ENCODE data around the gene PHGDH. TPM values are rescaled to one million over a fixed set of nuclear protein-coding genes. Genes with fewer than 3 reads are reported as not detected.
"Not testable (repeated sequence)": the region's sequence is repeated elsewhere in the genome, so short reads cannot be mapped to it uniquely, and the experiment has no call there.

PHGDH gene
- total RNA-seq, result 58.2 TPM

DNA sequence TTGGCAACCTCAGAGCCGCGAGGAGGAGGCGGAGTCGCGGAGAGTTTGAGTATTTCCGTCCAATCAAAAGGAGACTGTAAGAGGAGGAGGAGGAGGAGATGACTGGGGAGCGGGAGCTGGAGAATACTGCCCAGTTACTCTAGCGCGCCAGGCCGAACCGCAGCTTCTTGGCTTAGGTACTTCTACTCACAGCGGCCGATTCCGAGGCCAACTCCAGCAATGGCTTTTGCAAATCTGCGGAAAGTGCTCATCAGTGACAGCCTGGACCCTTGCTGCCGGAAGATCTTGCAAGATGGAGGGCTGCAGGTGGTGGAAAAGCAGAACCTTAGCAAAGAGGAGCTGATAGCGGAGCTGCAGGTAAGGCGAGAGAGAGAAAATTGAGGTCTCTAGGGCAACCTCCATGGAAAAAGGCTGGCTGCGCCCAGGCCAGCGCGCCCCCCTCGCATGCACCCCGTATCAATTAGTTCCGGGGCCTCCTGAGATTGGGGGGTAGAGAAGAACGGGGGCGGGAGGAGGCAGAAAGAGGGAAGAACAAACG is at the start of gene PHGDH:
PHGDH (plus strand) TSS at position 131 of the 538 bp plus-strand sequence; CDS start at position 220, 89 bp downstream.
- peak; percentile 91 for DNase-seq

DNA sequence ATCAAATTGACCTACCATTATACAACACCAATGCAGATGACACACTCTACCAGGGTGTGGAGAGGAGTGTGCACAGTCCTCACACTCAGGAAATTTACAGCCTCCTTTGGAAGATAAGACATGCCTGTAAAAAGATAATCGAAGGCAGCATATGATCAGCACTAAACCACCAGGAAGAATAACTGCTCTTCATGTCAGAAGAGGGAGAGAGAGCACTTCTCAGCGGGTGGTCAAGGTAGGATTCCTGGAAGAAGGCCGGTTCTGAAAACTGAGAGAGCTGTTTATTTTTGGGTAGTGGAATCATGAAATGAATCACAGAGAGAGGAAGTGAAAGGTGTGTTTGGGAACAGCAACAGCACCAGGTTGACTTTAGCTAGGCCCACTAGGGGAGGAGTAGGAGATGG is 49.7 kb upstream of the PHGDH start:
- no peak for DNase-seq

DNA sequence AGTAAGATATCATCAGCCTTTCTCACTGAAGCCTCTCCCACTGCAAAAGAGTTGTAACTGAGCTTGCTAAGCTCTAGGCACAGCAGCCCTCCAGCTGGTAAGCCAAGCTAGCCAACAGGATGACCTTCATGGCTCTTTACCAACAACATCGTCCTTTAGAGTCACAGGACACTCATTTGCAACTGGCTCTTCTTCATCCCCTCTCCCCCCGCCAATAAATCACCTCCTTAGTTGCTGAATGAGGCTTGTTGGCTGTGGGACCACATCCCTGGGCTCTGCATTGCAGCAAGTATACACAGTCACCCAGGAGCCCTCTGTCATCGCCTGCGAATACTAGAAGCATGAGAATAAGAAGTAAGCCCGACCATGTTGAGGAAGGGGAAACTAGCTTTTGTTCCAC is 47.7 kb upstream of the PHGDH start:
- no peak for DNase-seq

DNA sequence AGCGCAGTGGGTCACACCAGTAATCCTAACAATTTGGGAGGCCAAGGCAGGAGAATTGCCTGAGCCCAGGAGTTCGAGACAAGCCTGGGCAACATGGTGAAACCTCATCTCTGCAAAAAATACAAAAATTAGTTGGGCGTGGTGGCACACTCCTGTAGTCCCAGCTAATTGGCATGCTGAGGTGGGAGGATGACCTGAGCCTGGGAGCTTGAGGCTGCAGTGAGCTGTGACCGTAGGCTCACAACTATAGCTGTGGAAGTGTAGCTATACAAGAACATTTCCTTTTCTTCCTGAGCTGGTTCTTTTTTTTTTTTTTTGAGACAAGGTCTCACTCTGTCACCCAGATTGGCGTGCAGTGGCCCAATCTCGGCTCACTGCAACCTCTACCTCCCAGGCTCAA is 44.6 kb upstream of the PHGDH start:
- DNase-seq, result no peak

DNA sequence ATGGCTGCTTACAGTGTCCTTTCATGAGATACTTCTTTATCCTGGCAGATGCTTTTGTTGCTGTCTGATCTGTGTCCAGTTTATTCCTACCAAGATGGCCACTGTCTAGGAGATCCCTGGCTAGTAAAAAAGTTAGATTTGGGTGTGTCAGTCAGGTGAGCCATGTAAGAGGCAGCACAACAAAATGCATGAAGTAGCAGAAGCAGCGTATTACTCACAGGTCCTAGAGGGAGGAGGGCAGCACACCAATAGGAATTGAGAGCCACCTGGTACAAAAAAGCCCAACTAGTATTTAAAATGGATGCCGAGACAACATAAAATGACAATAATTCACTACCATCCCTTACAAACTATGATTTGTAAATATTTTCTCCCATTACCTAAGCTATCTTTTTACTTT is 40.8 kb upstream of the PHGDH start:
- no peak for DNase-seq

DNA sequence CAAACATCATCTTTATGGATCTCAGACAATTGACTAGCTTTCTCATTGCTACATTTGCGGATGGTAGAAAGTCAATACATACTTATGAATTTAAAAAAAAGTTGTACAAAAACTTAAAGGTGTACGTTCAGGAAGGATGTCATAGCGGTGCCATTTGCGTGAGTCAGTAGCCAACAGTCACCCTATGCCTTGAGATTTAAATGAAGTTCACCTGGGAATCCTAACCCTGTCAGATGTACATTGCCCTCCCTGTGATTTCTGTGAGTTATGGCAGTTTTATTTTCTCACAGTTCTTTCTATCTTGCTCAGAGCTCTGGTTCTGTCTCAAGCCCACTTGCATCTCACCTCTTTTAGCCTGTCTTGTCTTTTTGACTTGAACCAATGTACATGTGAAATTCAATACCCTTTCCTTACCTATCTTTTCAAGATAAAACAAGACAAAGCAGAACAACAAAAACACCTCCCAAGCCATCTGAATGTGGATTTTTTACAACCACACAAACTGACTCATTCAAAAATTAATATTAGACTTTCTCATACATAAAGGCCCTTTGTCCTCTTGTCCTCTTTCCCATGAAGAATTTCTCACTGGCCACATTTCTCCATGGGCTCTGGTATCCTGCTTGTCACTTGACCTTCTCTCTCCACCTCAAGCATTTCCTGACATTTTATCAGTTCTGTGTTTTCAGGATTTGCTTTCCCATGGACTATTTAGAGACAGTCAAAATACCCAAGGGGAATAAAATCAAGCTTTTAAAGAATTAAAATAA is 38.4 kb upstream of the PHGDH start:
- no peak for DNase-seq

DNA sequence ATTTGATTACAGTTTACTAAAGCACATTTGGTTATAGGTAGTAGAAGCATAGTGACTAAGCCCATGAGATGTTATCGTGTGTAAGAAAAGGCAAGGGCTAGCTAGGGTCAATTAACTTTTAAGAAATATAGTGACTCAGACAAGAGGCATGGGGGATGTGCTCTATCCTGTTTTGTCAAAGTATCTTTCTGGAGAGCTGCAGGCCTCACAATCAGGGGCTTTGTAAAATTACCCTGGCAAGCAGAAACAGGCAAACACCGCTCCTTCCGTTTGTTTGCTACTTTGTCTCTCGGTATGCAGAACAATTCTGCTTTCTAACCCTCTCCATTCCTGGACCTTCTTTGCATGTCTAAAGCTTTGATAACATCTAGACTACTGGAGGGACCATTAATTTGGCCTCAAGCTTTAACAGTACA is 37.6 kb upstream of the PHGDH start:
- peak; percentile 21 for DNase-seq

DNA sequence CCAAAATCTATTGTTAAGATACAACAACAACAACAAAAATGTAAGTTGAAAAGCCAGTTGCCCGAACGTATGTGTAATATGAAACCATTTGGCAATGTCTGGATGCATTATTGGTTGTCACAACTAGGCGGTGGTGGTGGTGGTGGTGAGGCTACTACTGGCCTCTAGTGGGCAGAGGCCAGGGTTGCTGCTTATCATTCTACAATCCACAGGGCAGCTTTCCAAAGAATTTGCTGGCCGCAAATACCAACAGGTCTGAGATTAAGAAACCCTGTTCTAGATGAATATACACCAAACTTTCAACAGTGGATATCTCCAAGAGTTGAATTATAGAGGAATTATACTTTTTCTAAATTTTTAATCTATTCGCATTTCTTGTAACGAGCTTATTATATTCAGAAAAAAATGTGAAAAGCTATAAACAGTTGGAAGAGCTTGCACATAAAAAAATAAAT is 36.9 kb upstream of the PHGDH start:
- peak; percentile 65 for DNase-seq

DNA sequence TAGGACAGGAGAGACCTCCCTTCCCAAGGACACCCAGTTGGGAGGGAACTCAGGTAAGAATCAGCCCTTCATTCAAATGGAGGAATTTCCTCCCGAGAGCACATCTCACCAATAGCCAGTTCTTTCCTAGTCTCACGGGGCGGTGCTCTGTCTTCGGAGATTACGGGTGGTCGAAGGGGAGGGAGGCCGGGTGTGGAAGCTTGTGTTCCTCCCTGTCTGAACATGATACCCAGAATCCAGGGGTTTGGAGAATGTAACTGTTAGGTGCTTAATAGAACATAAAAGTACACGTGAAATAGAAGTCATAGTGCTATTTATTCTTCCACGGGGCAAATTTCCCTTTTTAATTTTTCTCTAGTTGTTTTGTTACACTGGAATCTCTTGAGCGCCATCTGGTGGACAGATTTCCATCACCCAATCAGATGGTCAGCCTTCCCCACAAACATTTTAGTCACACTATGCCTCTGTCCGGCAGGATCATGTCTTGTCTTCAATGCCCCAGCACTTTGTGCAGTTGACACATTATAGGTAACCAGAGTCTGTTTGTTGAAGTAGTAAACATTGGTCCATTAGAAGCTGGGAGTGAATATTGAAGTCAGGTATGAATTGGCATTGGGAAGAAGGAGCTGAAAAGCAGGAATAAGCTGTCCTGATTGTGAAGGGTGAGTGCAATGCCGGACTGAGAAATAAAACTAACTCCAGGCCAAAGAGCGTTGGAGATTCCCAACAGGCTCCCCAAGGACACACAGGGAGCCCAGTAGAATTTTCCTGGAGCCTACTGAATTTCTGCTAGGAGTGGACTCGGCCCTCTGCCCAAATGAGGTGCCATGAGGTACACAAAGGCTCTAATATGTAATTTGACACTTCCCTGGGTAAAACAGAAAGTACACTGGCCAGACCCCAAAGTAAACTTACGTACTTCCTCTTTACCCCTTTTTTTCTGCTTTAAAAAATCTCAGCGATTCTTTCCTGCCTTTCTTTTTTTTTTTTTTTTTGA is 36.1 kb upstream of the PHGDH start:
- peak; percentile 94 for DNase-seq

DNA sequence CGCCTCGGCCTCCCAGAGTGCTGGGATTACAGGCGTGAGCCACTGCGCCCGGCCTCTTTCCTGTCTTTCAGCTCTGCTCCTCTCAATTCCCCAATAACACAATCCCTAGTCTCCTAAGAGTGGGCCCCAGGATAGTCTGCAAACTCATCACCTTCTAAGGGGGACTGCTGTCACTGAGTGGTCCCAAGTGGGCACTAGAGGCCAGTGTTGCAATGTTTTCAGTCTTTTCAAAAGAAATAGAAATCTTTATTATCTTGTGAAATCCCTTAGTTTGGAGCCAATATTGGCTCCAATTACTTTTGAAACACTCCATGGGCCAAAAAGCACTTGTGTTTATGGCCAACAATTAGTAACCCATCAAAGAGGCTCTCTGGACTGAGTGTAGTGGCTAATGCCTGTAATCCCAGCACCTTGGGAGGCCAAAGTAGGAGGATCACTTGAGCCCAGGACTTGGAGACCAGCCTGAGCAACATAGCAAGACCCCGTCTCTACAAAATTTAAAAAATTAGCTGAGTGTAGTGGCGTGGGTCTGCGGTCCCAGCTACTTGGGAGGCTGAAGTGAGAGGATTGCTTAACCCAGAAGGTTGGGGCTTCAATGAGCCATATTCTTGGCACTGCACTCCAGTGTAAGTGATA is 35.0 kb upstream of the PHGDH start:
- peak; percentile 12 for DNase-seq

DNA sequence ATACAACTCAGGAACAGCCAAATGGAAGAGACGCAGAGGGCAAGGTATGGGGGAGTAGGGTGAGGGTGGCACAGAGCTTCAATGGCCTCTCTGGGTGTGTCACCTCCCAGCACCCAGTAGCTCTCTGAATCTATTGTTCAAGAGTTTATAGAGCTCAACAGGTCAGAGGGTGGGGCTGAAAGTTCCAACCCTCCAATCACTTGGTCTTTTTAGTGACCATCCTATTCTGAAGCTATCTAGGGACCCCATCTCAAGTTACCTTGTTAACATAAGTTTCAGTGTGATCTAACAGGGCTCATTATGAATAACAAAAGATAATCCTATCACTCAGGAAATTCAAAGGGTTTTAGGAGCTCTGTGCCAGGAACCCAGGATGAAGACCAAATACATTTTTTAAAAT is 32.5 kb upstream of the PHGDH start:
- no peak for DNase-seq

DNA sequence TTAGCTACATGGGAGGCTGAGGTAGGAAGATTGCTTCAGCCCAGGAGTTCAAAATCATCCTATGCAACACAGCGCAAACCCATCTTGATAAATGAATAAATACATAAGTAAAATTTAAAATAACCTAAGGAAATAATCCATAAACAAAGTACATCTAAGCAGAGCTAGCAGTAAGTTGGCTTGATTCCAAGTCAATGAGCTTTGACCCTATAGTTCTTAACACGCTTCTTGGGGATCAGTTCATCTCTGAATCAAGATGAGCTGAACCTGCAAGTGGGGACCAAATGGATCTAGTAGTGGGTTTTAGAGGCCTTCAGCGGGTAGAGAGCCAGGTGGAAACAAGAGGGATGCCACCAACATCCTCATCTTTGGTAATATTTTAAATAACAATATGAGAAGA is 31.5 kb upstream of the PHGDH start:
- no peak for DNase-seq

DNA sequence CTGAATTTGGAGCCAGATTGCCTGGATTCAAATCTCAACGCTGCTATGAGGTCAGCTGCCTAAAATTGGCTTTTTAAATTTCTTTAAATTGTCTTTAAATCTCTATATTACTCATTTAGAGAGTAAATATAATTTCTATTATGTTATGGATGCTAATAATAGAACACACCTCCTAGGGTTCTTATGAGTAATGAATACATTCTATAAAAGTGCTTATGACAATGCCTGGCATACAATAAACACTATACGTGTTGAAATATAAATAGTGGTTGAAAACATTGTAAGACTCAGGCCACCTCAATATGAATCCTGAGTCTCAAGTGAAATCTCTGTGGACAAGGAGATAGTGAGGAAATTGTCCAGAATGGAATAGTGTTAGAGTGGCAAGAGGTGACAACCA is 31.0 kb upstream of the PHGDH start:
- DNase-seq, result no peak

DNA sequence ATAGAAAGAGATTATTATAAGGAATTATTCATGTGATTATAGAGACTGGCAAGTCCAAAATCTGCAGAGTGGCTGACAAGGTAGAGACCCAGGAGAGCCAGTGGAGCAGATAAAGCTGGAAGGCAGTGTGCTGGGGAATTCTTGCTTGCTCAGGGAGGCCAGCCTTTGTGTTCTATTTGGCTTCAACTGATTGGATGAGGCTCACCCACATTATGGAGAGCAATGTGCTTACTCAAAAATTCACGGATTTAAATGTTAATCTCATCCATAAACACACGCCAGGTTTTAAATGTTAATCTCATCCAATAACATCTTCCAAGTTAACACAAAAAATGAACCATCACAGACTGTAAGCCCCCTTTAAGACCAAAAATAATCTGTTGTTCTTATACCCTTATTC is 30.2 kb upstream of the PHGDH start:
- DNase-seq, result no peak

DNA sequence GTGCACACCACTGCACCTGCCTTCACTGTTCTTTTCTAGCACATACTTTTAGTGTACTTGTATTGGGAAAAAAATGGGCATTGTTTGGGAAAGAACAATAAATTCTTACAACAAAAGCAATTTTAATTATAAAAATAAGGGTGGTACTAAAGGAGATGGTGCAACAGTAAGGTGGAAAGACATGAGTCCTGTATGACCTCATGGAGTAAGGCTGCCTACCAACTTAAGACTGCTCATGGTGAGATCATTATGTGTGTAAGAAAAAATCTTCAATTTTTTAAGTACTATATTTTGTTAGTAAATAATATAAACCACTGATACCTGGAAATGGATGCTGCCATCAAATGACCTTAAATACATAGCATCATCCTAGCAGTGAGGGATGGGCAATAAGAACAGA is 29.6 kb upstream of the PHGDH start:
- DNase-seq, result no peak

DNA sequence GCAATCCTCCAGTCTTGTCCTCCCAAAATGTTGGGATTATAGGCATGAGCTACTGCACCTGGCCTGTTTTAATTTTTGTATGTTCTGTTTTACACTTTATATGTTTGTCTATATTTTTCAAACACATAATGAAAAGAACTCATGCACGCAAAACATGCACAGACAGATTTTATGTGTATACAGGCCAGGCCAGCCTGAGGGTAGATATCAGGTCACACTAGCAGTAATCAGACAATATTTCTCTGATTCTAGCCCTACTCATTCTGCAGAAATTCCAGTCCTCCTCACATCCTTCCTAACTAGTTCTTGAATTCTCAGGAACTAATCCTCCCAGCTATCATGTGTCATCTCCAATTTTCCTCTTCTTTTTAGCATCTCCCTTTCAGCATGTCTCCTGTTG is 27.8 kb upstream of the PHGDH start:
- DNase-seq, result no peak

DNA sequence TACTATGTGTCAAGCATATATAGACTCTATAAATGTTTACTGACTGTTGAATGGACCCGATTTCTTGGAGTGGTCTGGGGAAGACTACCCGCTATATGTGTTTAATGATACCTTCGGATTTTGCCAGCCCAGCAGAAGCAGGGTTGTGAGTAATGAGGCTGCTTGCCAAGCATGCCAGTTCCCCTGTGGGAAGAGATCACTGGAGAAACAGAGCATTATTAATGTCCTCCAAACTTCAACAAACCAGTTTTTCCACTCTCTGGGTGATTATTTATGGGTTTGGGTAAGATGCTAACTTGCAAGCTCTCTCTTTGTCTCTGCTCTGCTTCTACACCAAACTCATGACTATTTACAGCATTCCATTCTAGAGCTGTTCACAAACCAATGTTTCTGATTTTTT is 25.1 kb upstream of the PHGDH start:
- DNase-seq, result peak; percentile 49

DNA sequence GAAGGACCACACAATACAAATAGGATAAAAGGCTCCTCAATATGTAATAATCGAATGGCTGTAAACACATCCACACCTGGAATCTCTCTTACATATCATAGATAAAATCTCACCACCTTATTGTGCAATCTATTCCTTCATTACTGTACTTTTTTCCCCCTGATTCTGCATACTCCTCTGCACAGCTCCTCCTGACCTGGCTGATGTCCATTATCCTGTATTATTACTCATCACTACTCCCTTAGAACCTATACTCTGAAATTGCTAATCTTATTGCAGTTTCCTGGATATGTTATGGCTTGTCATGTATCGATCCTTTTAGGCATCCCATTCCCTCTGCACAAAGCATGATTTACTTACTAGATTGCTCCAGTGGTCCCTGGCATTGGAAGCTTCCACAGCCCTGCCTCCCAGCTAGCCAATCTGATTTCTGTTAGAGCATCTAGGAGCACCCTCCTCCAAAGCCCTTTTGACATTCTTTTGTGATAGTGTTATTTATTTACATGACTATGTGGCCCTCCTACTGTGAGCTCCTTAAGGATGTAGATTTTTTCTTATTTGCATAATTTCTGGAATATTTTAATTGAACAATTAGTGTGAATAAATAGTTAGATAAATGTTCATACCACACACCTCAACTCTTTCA is 24.2 kb upstream of the PHGDH start:
- no peak for DNase-seq

DNA sequence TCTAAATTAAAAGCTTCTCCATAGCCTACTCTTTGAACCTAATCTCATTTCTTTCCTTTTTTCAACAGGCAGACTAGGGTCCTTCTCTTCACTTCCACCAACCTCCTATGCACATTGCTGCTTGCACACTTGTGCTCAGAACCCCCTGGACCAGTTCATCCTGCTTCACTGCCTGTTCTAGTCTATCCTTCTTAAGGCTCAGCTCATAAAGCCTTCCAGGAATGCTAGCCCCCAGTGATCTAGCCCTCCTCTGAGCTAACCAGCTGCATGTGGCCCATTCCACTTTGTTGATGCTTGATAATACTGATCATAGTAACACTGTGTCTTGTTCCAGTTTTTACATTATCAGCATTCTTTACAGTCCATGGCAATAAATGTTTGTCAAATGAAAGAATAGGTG is 22.9 kb upstream of the PHGDH start:
- DNase-seq, result no peak

DNA sequence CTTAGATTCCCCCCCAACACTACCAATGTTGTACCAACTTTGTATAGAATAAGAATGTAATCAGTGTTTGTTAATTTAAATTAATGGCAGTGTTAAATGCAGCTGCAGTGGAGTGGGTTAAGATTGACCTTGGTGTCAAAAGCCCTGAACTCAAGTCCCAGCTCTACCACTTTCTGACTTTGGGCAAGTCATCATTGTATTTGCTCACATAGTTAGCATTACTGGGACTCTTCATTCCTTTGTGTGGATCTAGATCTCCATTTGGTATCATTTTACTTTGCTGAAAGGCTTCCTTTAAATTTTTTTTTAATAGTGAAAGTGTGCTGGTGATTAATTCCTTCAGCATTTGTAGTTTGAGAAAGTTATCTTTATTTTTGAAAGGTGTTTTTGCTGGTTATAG is 22.2 kb upstream of the PHGDH start:
- DNase-seq, result no peak

DNA sequence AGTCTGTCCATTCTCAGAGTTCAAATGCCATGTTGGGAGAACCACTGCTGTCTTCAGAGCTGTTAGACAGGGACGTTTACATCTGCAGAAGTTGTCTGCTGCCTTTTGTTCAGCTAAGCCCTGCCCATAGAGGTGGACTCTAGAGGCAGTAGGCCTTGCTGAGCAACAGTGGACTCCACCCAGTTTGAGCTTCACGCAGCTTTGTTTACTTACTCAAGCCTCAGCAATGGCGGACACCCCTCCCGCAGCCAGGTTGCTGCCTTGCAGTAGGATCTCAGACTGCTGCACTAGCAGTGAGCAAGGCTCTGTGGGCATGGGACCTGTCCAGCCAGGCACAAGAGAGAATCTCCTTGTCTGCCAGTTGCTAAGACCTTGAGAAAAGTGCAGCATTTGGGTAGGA is 14.9 kb upstream of the PHGDH start:
- DNase-seq, result not testable (repeated sequence)

DNA sequence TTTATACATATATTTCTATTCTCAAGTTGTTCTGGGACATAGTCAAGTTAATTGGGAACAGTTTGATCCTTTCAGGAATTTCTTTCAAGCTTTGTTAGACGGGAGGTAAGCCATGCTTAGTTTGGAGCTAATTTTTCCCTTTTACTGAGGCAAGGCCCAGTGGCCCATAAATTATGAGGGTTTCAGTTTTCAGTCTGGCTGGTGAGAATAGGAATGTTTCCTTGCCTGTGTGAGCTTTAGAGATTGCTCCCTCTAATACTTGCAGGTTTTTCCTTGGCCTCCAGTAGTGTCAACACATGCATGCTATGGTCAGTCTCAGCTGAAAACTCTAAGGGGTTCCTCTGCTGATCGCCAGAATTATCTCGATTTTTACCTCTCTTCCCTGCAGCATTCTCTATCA is 14.1 kb upstream of the PHGDH start:
- DNase-seq, result no peak
